Brain microvascular endothelial cell (primary cell): ENCODE data around the gene CLDN11.

Experiments
- DNase-seq: peaks from one replicate; pipeline ENCODE4 v3.0.0-alpha.2; 2020
- H3K27ac ChIP-seq: fragments of 250-450 bp; sonication (Bioruptor Pico); 2 replicates; pipeline ENCODE4 v1.5.1; 2020; ENCODE audit warnings: mild to moderate bottlenecking, moderate library complexity
- H3K27me3 ChIP-seq: fragments of 250-450 bp; sonication (Bioruptor Pico); replicated peaks from 2 replicates; pipeline ENCODE4 v1.5.1; 2020; ENCODE audit warnings: mild to moderate bottlenecking
- H3K36me3 ChIP-seq: fragments of 250-450 bp; sonication (Bioruptor Pico); replicated peaks from 2 replicates; pipeline ENCODE4 v1.5.1; 2020; ENCODE audit warnings: mild to moderate bottlenecking
- H3K4me3 ChIP-seq: 2 replicates; pipeline ENCODE4 v1.5.1; 2011; ENCODE audit warnings: low read depth, mild to moderate bottlenecking, control low read depth, low read length, moderate library complexity
- CTCF ChIP-seq: IDR thresholded peaks from 2 replicates; pipeline ENCODE4 v1.5.1; 2011; ENCODE audit warnings: low read depth, mild to moderate bottlenecking, moderate library complexity, low read length, control low read depth, inconsistent platforms; ENCODE audit errors: missing control alignments
- in situ Hi-C: cut with HindIII; loops from 2 replicates; pipeline ENCODE4 v1.10.0; 2017; ENCODE audit warnings: low sequenced_read_pairs, low pct_ligation_motif_present

Gene CLDN11

DNA sequence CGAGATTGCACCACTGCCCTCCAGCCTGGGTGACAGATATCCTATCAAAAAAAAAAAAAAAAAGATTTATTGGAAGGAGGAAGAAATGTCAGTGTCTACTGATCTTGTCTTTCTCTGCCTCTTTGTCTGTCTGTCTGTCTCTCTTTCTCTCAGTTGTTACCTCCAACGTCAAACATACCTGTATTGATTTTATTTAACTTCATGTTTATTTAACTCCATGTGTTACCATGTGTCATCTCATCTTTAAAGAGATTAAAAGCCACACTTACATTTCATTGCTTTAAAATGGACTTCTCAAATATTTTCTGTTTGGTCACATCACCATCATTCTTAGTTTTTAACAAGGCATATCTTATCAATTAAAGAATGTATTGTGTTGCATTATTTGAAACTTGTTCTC, 9.4 kb downstream of the CLDN11 start:
- no peak overlapping the region for H3K4me3 ChIP-seq
- no peak for DNase-seq
- TF ChIP-seq CTCF: no peak
- in situ Hi-C loops: loop anchor here (25.0 kb wide), 1 partner anchor 384 kb away; no protein-coding TSS in a partner anchor
- peaks cover 32% of the 10 kb centered on the region for H3K36me3 ChIP-seq
- peak overlapping the region; percentile 61 for H3K27ac ChIP-seq
- no peaks in the 10 kb centered on the region for H3K27me3 ChIP-seq

DNA sequence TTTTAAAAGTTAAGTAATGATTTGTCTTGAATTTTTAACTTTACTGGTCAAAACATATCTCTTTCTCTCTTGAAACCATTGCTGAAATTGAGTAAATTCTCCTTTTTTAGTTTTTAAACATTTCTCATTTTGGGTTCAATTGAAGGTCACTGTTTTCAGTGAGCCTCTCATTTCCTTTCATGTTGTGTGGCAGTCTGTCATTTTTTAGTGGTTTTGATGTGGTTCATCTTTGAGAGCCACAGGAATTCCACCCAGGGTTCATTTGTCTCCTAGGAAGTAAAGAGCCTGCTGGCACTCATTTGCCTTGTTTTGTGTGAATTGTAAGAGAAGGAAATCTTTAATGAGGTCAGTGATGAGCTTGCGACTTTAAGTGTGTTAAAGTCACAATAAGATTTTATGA, 10.4 kb downstream of the CLDN11 start:
- peak overlapping the region; percentile 61 for H3K27ac ChIP-seq
- DNase-seq: peak; percentile 89
- in situ Hi-C loops: loop anchor here (25.0 kb wide), 1 partner anchor 383 kb away; no protein-coding TSS in a partner anchor

DNA sequence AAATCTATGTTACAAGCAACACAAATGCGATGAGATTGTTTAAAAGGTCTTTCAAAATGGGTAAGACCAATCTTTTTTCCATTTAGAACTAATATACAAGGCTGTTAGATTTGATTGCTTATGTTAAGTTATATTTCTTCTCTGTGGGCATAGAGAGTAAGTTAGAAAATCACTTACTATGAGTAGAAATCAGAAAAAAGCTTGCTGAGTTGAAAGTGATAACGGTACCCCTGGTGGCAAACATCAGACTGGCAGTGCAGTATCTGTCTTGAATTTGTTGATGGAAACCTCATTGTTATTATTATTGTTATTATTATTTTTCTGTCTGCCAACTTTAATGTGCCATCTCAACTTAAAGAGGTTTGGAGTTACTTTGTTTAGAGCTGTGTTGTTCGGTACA, 12.4 kb downstream of the CLDN11 start:
- no peak overlapping the region for H3K4me3 ChIP-seq
- no peaks in the 10 kb centered on the region for H3K27me3 ChIP-seq
- in situ Hi-C loops: loop anchor here (25.0 kb wide), 1 partner anchor 381 kb away; no protein-coding TSS in a partner anchor
- peaks cover 36% of the 10 kb centered on the region for H3K36me3 ChIP-seq
- peak; percentile 46 for TF ChIP-seq CTCF
- DNase-seq: no peak
- no peak overlapping the region for H3K27ac ChIP-seq

More for the DNA sequence above, 10.4 kb downstream of the CLDN11 start:
- Histone ChIP-seq H3K4me3 (no peak overlapping the region), H3K36me3 (peaks cover 34% of the 10 kb centered on the region), H3K27me3 (no peaks in the 10 kb centered on the region)
- TF ChIP-seq CTCF: no peak

DNA sequence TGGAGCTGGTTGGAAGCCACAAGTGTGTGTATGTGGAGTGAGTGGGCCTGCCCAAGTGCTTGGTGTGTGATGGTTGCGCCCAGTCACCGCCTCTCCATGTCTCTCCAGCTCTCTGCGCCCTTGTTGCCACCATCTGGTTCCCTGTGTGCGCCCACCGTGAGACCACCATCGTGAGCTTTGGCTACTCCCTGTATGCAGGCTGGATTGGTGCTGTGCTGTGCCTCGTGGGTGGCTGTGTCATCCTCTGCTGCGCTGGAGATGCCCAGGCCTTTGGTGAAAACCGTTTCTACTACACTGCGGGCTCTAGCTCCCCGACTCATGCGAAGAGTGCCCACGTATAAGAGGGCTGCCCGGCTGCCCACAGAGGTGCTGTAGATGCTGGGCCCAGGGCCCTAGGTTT, 13.7 kb downstream of the CLDN11 start:
- Histone ChIP-seq H3K27me3 (no peaks in the 10 kb centered on the region), H3K36me3 (peaks cover 43% of the 10 kb centered on the region), H3K27ac (no peak overlapping the region), H3K4me3 (no peak overlapping the region)
- DNase-seq: no peak
- in situ Hi-C loops: loop anchor here (25.0 kb wide), 1 partner anchor 380 kb away; no protein-coding TSS in a partner anchor
- no peak for TF ChIP-seq CTCF

- Histone ChIP-seq H3K27me3 (no peaks in the 10 kb centered on the region), H3K4me3 (no peak overlapping the region), H3K36me3 (peaks cover 51% of the 10 kb centered on the region), H3K27ac (no peak overlapping the region)
- TF ChIP-seq CTCF: no peak
- no peak for DNase-seq
- in situ Hi-C loops: loop anchor here (25.0 kb wide), 1 partner anchor 376 kb away; no protein-coding TSS in a partner anchor
Observed at GRCh38 chr3:170436697-170437096, 18.0 kb downstream of the CLDN11 start.

GRCh38 chr3:170437176-170437575, 18.5 kb downstream of the CLDN11 start:
- no peak for DNase-seq

More at GRCh38 chr3:170437176-170437575, 18.5 kb downstream of the CLDN11 start:
- H3K27me3 ChIP-seq: no peaks in the 10 kb centered on the region
- in situ Hi-C loops: loop anchor here (25.0 kb wide), 1 partner anchor 375 kb away; no protein-coding TSS in a partner anchor
- no peak for TF ChIP-seq CTCF
- peaks cover 51% of the 10 kb centered on the region for H3K36me3 ChIP-seq
- no peak overlapping the region for H3K4me3 ChIP-seq
- no peak overlapping the region for H3K27ac ChIP-seq
